Lung (tissue), 12 donors: ENCODE measurements around the gene ACR. TPM values are rescaled to one million over a fixed set of nuclear protein-coding genes. Genes with fewer than 3 reads are reported as not detected.

ENCODE experiments used
- ATAC-seq: fragments of 200-7000 bp; cut with Tn5 transposase; one replicate; pipeline ENCODE4 v1.9.1; 2020; ENCODE audit warnings: moderate number of reproducible peaks; ENCODE audit not compliant: insufficient read depth, low FRiP score
- DNase-seq, 3 donors: peaks; one replicate each; pipeline ENCODE4 v3.0.0-alpha.2; 2013 to 2017
- H3K27ac ChIP-seq, 2 donors: one replicate each; pipeline ENCODE4 v1.5.1; 2013; ENCODE audit warnings: mild to moderate bottlenecking in 2 of 2, moderate library complexity in 2 of 2, control low read depth in 1 of 2, inconsistent platforms in 1 of 2, low read depth in 1 of 2, low read length in 1 of 2
- H3K27me3 ChIP-seq, 3 donors: one replicate each; pipeline ENCODE4 v1.5.1; 2013; ENCODE audit warnings: low read length in 2 of 3; ENCODE audit not compliant: control insufficient read depth in 3 of 3, insufficient read depth in 3 of 3
- H3K36me3 ChIP-seq, 4 donors: one replicate each; pipeline ENCODE4 v1.5.1; 2013; ENCODE audit warnings: low read length in 4 of 4, mild to moderate bottlenecking in 1 of 4, moderate library complexity in 1 of 4; ENCODE audit not compliant: control insufficient read depth in 4 of 4, insufficient read depth in 4 of 4
- H3K4me1 ChIP-seq, 5 donors: one replicate each; pipeline ENCODE4 v1.5.1; 2013; ENCODE audit warnings: low read length in 5 of 5, mild to moderate bottlenecking in 2 of 5, moderate library complexity in 1 of 5; ENCODE audit not compliant: control insufficient read depth in 5 of 5, insufficient read depth in 5 of 5
- H3K4me3 ChIP-seq: one replicate; pipeline ENCODE4 v1.5.1; 2013; ENCODE audit warnings: mild to moderate bottlenecking, control low read depth, moderate library complexity
- H3K9ac ChIP-seq, 2 donors: one replicate each; pipeline ENCODE4 v1.5.1; 2013; ENCODE audit warnings: low read length in 2 of 2, control low read depth in 1 of 2; ENCODE audit not compliant: insufficient read depth in 1 of 2
- H3K9me3 ChIP-seq, 4 donors: one replicate each; pipeline ENCODE4 v1.5.1; 2013; ENCODE audit warnings: low read length in 3 of 4, mild to moderate bottlenecking in 1 of 4, moderate library complexity in 1 of 4; ENCODE audit not compliant: control insufficient read depth in 4 of 4, insufficient read depth in 3 of 4
- CTCF ChIP-seq: IDR thresholded peaks from 2 replicates; pipeline ENCODE4 v1.5.1; 2012; ENCODE audit warnings: mild to moderate bottlenecking; ENCODE audit errors: control extremely low read depth, extremely low read depth
- WGBS, 2 donors: extraction: QIAGEN DNeasy Blood & Tissue Kit; methylation state at CpG; one replicate each; pipeline ENCODE4 v1.1.7; 2013; 5-methylcytosine and 5-hydroxymethylcytosine counted together
- polyA plus RNA-seq, 2 donors: library from polyadenylated mRNA; stranded (reverse); fragments of 200-250 nt; gene quantifications; one replicate each; pipeline ENCODE4 v1.2.1, GENCODE V29; 2013
- total RNA-seq, 2 donors: library from RNA; depleted of rRNA in 1 of 2; stranded (reverse); fragments of >200 nt in 1 of 2; gene quantifications; one replicate each; pipeline ENCODE4 v1.2.1, GENCODE V29; 2014 to 2021
- donor health status: control.
- donor health status: control.
- donor health status: Bipolar disorder and iron deficiency.
- donor health status: healthy.
- donor health status: DM: yes; HTN: yes; CAD: no.

The ACR gene
- total and polyA plus RNA-seq, 4 donors = 0.26 to 3.3 (median 0.78) TPM

DNA sequence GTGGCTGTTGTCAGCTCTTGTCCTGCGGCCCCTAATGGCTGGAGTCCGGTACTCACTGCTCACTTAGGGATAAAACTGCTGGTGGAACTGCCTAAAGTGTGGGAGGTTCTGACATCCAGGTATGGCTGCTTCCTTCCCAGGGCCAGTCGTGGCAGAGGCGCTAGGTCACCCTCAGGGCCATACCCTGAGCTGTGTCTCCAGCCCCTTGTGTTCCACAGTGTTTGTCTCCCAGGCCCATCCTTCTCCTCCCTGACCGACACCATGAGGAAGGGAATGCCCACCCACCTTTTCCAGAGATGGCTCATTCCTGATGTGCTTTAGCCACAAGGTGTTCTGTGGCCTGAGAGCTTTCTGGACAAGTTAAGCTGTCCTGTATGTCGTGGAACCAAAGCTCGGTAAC lies 12.4 kb upstream of the ACR start:
- Histone ChIP-seq H3K9ac (no peak overlapping the region), H3K4me3 (no peak overlapping the region), H3K9me3 (no peaks in the 10 kb centered on the region), H3K36me3 (peaks cover 0 to 34% (median 3%) of the 10 kb centered on the region in 4 donors), H3K27me3 (peaks cover 0 to 5% (median 4%) of the 10 kb centered on the region in 3 donors), H3K4me1 (peaks cover 0 to 5% (median 0%) of the 10 kb centered on the region in 5 donors), H3K27ac (no peak overlapping the region)
- ATAC-seq (no peak), DNase-seq (no peak)
- no peak for TF ChIP-seq CTCF
- 88 to 91% methylated on average over 7 of the region's 7 CpGs for WGBS, 2 donors

- H3K27ac ChIP-seq = no peak overlapping the region
- TF ChIP-seq CTCF = no peak
- H3K9ac ChIP-seq = no peak overlapping the region
- DNase-seq = no peak
- peaks cover 0 to 5% (median 0%) of the 10 kb centered on the region in 5 donors for H3K4me1 ChIP-seq
- H3K27me3 ChIP-seq = peaks cover 0 to 11% (median 4%) of the 10 kb centered on the region in 3 donors
- WGBS, 2 donors = 85 to 93% methylated on average over 14 of the region's 14 CpGs
- ATAC-seq = no peak
- H3K9me3 ChIP-seq = no peaks in the 10 kb centered on the region
- peaks cover 0 to 32% (median 3%) of the 10 kb centered on the region in 4 donors for H3K36me3 ChIP-seq
- H3K4me3 ChIP-seq = no peak overlapping the region
These were observed 11.2 kb upstream of the ACR start for GRCh38 chr22:50726643-50727340.

DNA sequence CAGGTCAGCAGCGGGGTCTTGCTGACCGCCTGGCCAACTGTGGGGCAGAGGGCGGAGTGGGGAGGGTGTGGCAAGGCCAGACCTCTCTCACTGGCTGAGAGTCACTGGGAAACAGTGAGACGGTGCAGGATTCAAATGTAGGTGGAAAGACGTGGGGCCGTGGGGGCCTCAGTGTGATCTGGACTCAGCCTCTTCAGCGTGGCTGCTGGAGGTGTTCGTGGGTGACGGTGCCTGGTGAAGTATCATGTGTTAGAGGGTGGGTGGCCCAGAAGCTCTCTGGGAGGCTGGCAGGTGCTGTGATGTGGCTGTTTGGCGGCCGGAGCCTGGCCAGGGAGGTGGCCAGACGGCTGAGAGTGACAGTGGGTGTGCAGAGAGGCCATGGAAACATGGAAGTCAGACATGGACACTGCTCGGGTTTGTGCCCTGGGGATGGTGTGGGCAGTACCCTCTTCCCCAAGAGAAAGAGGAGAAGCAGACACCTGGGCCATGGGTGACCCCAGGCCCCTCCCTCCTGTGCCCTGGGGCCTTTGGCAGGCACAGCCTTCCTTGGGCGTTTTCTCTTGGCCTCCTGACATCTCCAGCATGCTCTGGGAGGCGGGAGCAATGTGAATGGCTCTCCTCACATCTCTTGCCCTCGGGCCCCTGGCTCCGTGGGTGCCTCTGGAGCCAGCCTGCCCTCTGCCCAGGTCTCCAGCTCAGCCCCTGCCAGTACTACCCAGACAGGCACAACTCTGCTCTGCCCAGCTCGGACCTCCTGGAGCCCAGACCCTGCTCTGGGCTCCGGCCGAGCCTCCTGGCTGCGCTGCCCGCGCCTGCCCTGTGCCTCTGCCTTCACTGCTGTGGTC lies 10.1 kb upstream of the ACR start:
- Histone ChIP-seq H3K4me1 (peaks cover 0 to 4% (median 0%) of the 10 kb centered on the region in 5 donors), H3K4me3 (no peak overlapping the region), H3K36me3 (peaks cover 0 to 22% (median 3%) of the 10 kb centered on the region in 4 donors), H3K9ac (no peak overlapping the region), H3K27ac (no peak overlapping the region), H3K27me3 (peaks cover 0 to 16% (median 4%) of the 10 kb centered on the region in 3 donors), H3K9me3 (no peaks in the 10 kb centered on the region)
- 81 to 90% methylated on average over 23 of the region's 23 CpGs for WGBS, 2 donors
- no peak for DNase-seq
- ATAC-seq = no peak
- TF ChIP-seq CTCF = no peak
